Germinal center (tissue), 1 donor: ENCODE results near the gene GLIPR2.
"Not testable (repeated sequence)": the region's sequence is repeated elsewhere in the genome, so short reads cannot be mapped to it uniquely, and the experiment has no call there.

Source experiments
- DNase-seq: peaks from one replicate; pipeline ENCODE4 v3.0.0; 2012; ENCODE audit warnings: mixed read lengths, low spot score

The GLIPR2 gene

DNA sequence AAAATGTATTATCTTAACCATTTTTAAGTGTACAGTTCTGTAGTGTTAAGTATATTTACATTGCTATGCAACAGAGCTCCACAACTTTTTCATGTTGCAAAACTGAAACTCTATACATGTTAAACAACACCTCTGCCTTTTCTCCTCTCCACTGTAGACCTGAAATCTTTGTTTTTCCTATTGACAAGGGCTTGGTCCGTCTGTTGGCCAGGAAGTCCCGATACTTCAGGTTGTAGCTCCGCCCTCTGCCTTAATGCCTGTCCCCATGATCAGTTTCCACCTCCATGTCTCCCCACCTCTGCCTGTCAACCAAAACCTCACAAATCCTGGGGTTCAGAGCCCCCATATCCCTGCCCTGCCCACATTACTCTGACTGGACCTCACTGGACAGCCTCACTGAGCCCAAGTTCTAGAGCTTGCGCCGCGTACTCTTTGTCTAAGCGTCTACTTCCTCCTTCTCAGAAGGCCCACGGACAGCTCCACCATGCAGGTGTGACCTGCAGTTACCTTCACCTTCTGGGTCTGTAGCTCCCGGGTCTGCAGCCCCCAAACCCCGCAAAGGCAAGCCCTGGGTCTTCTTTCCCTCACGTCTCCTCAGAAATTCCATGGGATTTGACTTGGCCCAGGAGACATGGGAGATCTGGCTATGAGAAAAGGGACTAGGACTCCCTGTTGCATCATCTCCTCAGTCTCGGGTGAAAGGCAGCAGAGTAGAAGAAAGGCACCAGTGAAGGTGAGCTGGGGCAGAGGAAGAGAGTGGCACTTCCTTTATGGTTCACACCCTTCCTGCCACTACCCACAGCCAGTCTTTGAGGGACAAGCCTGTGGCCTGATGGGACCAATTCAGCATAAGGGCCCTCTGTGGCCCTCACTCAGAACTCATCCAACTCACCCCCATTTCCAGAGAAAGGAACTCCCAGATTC, 8.0 kb downstream of the GLIPR2 start:
- DNase-seq: no peak

DNA sequence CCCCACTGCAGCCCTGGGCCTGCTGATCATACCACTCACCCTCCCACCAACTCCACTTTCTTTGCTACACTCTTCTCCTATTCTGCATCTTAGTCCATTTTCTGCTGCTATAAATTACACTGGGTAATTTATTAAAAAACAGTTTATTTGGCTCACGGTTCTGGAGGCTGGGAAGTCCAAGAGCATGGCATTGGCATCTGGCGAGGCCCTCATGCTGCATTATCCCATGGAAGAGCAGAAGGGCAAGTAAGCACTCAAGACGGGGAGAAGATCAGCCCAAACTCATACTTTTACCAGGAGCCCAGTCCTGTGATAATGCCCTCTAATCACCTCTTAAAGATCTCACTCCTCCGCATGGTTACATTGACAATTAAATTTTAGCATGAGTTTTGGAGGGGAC, 9.4 kb downstream of the GLIPR2 start:
- no peak for DNase-seq

DNA sequence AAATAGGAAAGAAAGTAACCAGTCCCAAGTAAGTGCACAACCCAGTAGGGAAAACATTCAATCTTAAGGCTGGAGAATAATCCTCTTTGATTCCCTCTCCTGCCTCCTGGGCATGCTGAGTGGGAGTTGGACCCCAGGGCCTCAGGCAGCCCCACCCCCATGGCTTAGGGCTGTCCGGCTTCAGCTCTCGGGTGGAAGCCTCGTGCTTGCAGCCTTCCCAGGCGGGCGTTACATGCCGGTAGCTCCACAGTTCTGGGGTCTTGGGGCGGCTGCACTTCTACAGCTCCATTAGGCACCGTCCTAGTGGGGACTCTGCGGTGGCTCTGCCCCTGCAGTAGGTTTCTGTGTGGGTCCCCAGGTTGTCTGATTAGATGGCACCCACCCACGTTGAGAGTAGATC, 10.1 kb downstream of the GLIPR2 start:
- no peak for DNase-seq

DNA sequence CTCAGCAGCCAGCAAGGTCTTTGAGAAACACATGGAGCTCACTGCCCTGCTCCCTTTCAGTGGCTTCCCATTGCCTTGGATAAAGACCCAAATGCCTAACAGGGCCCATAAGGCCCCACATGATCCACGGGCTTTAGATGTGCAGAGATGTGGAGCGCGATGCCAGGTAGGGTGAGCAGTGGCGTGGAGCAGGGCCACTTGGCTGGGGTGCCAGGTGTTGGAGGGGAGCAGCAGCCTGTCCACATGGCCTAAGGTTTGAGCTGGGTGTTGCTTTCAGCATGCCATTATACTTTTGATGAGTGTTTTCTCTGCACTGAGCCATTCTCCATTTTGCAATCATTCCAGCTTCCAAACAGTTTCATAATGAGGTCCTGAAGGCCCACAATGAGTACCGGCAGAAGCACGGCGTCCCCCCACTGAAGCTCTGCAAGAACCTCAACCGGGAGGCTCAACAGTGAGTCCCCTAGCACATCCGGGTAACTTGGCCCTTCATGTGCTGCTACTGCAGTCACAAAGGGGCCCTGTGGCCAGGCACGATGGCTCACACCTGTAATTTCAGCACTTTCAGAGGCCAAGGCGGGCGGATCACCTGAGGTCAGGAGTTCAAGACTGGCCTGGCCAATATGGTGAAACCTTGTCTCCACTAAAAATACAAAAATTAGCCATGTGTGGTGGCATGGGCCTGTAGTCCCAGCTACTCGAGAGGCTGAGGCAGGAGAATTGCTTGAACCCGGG, 11.1 kb downstream of the GLIPR2 start:
- DNase-seq: no peak

DNA sequence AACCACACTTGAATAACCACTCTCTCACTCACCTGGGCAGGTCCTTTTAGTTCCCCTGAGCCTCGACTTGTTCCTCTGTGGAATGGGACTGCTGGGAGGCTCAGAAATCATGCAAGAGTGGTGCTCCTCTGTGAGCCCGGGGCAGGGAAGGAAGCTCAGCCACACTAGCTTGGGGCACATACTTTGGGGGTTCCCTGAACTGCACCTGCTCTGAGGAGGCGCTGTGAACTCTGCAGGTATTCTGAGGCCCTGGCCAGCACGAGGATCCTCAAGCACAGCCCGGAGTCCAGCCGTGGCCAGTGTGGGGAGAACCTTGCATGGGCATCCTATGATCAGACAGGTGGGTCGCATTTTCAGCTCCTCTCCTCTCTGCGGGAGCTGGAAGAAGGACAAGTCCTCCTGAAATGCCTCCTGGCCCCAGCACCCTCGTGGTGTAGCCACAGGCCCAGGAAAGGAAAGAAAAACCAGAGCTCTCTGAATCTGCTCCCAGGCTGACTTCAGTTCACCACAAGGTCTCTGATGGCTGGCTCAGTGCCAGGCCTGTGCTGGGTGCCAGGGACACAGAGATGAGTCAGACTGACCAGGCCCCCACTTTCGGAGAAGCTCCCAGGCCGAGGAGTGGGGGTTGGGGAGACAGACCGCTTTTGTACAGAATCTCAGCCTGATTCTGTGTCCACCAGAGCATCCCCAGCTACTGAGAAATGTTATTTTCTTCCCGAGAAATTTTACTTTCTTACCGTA, 11.9 kb downstream of the GLIPR2 start:
- DNase-seq: no peak

DNA sequence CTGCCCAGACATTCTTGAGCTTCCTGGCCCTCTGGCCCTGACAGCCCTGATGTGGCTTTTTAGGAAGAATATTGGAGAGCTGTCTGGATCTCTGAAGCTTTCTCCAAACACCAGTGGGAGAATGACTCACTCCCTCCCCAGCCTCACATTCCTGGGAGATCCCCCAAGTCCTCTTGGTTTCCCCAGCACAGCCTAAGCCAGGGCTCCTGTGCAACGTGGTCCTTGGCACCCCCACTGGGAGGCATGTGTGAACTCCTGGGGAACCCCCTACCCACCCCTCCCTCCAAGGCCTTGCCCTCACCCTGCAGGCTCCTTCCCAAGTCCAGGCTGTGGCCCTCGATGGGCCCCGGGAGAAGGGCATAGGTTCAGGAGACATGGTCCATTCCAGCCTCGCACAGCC, 12.7 kb downstream of the GLIPR2 start:
- no peak for DNase-seq

DNA sequence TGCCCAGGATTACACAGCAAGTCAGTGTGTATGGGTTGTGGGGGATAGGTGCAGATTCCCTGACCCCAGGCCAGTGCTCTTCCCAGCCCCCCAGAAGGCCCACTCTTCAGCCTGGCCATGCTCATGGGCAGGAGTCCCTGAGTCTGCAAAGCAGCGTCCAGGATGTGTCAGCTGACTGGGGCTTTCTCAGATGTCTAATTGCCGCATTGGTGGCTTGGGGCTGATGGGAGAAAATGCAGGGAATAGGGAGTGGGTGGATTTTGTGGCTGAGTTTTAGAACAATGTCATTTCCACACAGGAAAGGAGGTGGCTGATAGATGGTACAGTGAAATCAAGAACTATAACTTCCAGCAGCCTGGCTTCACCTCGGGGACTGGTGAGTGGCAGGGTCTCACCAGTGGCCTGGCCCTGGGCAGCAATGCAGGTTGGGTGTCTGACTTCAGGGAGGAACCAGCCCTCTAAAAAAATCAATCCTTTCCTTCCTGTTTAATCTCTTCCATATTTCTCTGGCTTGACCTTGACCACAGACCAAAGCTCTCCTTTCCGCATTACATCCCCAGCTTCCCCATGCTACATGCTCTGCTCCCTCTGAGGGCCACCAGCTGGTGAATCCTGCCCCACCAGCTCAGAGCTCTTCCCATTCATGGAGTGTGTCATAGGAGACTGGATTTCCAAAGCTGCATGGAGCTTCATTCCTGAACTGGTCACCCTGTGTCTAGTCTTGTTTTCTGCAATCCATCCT, 14.2 kb downstream of the GLIPR2 start:
- no peak for DNase-seq

DNA sequence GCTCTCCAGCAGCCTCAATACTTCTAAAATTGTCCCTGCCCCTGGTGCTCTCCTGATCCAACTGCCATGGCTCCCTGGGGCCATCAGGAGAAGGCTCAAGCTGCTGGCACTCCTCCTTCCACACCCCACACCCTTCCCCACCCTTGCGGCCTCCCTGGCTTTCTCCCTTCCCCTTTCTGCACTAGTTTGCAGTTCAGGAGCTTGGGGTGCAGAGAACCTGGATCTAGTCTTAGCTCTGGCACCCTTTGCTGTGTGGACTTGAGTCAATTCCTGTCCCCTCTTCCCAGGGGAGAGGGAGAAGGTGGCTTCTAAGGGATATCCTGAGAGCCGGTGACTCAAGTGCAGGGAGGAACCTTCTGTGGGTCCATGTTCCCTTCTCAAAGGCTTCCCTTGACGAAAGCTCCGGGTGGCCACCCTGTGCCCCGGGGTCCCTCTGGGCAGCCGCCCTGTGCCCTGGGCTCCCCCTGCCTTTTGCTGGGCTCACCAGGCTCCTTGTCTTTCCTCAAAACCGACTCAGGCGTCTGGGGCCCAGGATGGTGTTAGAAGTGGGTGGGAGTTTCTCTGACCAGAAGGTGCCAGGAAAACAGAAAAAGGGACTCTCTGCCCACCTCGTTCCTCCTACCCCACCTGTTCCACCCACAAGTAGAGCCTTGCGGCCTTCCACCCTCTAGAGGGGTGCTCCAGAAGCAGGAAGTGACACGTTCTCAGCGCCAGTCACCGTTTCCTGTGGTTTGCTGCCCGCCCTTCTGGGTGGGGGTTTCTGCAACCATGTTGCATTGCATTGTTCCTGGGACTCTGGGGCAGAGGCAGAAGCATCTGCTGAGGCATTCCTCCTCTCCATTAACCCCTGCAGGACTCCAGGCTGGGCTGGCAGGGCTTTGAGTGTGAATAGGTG, 15.0 kb downstream of the GLIPR2 start:
- peak; percentile 79 for DNase-seq

DNA sequence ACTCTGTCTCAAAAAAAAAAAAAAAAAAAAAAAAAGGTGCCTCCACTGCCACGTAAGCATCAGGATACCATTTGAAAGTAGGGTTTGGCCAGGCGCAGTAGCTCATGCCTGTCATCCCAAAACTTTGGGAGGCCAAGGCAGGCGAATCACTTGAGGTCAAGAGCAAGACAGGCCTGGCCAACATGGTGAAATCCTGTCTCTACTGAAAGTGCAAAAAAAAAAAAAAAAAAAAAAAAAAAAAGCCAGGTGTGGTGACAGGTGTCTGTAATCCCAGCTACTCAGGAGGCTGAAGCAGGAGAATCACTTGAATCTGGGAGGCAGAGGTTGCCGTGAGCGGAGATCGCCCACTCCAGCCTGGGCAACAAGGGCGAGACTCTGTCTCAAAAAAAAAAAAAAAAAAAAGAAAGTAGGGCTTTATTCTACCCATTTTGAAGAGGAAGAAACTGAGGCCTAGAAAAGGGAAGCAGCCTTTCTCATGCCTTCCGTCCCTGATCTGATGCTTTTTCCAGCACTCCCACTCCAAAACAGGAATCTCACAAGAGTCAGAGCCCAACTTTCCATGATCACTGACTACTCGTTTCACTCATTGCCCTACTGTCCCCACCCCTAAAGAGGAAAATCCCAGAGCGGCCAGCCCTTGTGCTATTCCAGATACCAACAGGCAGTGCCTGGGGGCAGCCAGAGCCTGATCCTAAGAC, 16.4 kb downstream of the GLIPR2 start:
- no peak for DNase-seq

DNA sequence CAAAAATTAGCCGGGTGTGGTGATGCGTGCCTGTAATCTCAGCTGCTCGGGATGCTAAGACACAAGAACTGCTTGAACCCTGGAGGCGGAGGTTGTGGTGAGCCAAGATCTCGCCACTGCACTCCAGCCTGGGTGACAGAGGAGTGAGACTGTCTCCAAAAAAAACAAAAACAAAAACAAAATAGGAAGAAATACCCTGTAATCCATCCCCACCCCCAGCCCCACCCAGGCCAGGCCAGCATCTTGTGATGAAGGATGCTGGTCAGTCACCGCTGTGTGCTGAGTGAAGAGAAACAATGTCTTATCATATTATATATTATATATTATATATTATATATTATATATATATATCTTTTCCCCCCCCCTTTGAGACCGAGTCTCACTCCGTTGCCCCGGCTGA, 17.2 kb downstream of the GLIPR2 start:
- no peak for DNase-seq

DNA sequence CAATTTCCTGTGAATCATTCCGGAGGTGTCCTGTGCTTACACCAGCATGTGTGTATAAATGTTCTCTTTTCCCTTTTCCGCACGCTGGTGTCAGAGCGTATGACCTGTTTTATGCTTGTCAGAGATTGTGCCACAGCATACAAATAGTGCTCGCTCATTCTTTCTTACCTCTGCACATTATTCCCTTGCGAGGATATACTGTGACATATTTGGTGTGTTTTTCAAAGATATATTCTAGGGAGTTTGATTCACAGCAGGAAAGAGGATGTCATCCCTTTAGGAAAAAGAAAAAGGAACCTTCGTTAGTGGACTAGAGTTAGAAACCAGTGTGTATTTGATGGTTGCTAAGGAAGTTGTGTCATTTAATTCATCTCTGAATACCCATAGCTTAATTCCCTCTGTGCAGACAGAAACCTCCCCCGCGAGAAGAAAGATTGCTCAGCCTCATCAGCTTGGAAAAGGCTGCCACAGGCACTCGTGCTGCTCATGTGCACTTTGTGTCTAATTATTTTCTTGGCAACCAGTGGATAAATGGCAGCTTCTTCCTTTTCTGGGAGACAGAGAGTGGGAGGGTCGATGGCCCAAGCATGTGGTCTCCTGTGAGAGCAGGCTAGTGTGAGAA, 17.9 kb downstream of the GLIPR2 start:
- no peak for DNase-seq

DNA sequence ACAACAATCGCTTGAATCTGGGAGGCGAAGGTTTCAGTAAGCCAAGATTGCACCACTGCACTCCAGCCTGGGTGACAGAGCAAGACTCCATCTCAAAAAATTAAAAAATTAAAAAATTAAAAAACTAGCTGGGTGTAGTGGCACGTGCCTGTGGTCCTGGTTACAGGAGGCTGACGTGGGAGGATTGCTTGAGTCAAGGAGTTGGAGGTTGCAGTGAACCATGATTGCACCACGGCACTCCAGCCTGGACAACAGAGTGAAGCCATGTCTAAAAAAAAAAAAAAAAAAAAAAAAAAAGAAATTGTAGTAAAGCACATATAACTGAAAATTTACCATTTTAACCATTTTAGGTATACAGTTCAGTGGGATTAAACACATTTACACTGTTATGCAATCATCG, 19.6 kb downstream of the GLIPR2 start:
- no peak for DNase-seq

DNA sequence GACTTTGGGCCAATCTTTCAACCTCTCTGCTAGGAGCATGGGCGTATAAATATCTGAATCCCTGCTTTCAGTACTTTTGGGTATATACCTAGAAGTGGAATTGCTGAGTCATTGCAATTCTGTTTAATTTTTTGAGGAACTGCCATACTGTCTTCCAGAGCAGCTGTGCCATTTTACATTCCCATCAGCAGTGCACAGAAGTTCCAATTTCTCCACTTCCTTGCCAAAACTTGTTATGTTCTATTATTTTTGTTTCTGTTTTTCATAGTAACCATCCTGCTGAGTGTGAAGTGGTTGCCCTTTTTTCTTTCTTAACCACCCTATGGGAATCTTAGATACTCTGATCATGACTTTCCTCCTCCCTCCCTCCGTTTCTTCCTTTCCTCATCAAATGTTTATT, 21.6 kb downstream of the GLIPR2 start:
- no peak for DNase-seq

DNA sequence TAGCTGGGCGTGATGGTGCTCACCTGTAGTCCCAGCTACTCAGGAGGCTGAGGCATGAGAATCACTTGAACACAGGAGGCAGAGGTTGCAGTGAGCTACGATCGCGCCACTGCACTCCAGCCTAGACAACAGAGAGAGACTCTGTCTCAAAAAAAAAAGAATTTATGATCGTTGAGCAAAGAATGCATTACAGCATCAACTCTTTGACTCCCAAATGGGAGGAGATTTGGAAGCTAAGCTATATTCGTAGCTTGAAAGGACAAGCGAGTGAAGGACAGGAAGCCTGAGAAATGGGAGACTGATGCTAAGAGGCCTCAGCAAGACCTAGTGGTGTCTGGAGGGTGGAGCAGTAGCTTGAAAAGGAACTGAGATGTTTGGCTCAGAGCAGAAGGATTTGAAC, 22.4 kb downstream of the GLIPR2 start:
- DNase-seq: no peak

DNA sequence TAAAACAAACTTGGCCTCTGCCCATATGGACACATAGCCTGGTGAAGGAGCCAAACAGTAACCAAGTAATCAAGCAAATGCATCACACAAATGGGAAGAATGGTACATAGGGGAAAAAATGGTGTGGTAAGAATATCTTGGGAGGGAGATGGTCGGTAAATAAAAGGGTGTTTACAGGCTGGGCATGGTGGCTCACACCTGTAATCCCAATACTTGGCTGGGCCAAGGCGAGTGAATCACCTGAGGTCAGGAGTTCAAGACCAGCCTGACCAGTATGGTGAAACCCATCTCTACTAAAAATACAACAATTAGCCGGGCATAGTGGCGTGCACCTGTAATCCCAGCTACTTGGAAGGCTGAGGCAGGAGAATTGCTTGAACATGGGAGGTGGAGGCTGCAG, 23.0 kb downstream of the GLIPR2 start:
- DNase-seq: not testable (repeated sequence)

DNA sequence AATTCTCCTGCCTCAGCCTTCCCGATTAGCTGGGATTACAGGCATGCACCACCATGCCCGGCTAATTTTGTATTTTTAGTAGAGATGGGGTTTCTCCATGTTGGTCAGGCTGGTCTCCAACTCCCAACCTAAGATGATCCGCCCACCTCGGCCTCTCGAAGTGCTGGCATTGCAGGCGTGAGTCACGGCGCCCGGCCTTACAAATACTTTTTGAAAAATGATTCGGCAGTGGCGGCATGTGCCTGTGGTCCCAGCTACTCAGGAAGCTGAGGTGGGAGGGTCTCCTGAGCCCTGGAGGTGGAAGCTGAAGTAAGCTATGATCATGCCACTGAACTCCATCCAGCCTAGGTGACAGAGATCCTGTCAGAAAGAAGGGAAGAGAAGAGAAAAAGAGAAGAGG, 23.6 kb downstream of the GLIPR2 start:
- not testable (repeated sequence) for DNase-seq

DNA sequence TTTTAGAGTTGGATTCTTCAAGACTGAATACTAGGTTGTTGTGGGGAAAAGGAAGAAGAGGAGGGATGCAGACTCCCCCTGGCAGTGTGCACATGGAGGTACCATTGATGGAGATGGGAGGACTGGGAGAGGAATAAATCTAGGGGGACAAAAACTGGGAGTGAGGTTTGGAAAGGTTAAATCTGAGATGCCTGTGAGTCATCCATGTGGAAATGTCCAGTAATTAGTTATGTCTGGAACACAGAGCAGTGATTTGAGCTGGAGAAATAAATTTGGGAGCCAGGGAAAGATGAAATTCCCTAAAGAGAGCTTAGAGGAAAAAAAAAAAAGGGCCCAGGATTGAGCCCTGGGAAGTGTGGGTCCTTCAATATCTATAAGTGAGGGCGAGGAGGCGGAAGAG, 24.7 kb downstream of the GLIPR2 start:
- no peak for DNase-seq

DNA sequence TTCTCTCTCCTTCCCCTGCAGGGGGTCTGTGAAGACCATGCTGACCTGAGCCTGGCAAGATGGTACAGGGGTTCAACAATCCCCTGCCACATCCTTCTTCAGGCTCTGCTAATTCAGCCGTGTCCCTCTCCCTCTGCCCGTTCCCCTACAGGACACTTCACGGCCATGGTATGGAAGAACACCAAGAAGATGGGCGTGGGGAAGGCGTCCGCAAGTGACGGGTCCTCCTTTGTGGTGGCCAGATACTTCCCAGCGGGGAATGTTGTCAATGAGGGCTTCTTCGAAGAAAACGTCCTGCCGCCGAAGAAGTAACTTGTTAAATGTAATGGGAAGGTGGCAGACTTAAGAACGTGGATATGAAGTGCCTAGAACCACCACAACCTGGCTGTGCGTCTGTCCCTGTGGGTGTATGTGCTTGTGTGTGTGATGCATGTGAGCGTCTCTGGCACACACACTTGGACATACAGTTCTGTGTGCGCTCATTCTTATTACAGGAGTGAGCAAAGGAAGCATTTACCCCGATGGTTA, 25.7 kb downstream of the GLIPR2 start:
- no peak for DNase-seq

DNA sequence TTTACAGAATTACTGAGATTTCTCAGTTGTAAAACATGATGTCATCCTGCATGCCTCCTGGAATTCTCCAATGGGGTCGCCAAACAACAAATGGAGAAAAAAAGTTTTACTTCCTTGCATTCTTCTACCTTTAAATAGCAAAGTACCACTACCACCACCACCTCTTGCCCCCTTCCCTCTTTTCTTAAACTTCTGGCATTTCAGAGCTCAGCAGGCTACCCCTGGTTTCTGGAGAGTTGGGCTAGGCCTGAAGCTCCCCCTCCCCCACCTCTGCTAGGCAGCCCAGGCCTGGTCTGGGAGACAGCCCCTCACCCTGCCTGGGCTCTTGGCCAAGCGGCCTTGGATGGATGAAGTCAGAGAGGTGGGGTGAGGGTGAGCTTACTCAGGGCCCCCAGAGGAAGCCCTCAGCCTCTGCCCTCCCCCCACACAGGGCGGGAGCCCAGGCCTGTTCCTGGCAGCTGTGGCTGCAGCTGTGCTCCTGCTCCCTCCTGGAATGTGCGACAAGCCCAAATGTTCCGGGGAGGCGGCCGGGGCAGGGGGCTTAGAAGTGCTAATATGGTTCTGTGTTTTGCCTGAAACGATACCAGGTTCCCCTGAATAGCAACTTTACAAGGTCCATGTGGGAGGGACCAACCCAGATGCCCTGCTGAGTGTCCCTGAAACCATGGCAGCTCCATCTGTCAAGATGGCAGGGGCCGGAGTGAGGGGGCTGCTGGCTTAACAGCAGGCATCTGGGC, 26.7 kb downstream of the GLIPR2 start:
- DNase-seq: no peak
